Neural progenitor cell (in vitro differentiated cells): ENCODE measurements around the gene PRDX3. TPM values are rescaled to one million over a fixed set of nuclear protein-coding genes. Genes with fewer than 3 reads are reported as not detected.
"Not testable (repeated sequence)": the region's sequence is repeated elsewhere in the genome, so short reads cannot be mapped to it uniquely, and the experiment has no call there.

ENCODE experiments used
- DNase-seq: peaks from one replicate; pipeline ENCODE4 v3.0.0-alpha.2; 2016; ENCODE audit warnings: low spot score
- H2AFZ ChIP-seq: fragments of 200-600 bp; sonication (generic); replicated peaks from 2 replicates; pipeline ENCODE4 v1.6.1; 2016; ENCODE audit warnings: antibody characterized with exemption
- H3F3A ChIP-seq: fragments of 200-600 bp; sonication (generic); 2 replicates; pipeline ENCODE4 v1.6.1; 2016; ENCODE audit warnings: antibody characterized with exemption, low read depth
- H3K27ac ChIP-seq: fragments of 200-600 bp; sonication (generic); 2 replicates; pipeline ENCODE4 v1.5.1; 2016; ENCODE audit warnings: mild to moderate bottlenecking
- H3K27me3 ChIP-seq: fragments of 200-600 bp; sonication (generic); 2 replicates; pipeline ENCODE4 v1.6.1; 2016; ENCODE audit warnings: mild to moderate bottlenecking, moderate library complexity
- H3K36me3 ChIP-seq: fragments of 200-600 bp; sonication (generic); 2 replicates; pipeline ENCODE4 v1.5.1; 2016
- H3K4me1 ChIP-seq: fragments of 200-600 bp; sonication (generic); 2 replicates; pipeline ENCODE4 v1.6.1; 2016; ENCODE audit warnings: mixed run types
- H3K4me2 ChIP-seq: fragments of 200-600 bp; sonication (generic); 2 replicates; pipeline ENCODE4 v1.6.1; 2016
- H3K4me3 ChIP-seq: fragments of 200-600 bp; sonication (generic); 2 replicates; pipeline ENCODE4 v1.5.1; 2016
- H3K79me2 ChIP-seq: fragments of 200-600 bp; sonication (generic); 2 replicates; pipeline ENCODE4 v1.6.1; 2016; ENCODE audit warnings: low read depth
- H3K9ac ChIP-seq: fragments of 200-600 bp; sonication (generic); 2 replicates; pipeline ENCODE4 v1.6.1; 2016
- H3K9me3 ChIP-seq: fragments of 200-600 bp; sonication (generic); 2 replicates; pipeline ENCODE4 v1.5.1; 2016; ENCODE audit warnings: low read depth
- H4K20me1 ChIP-seq: fragments of 200-600 bp; sonication (generic); 2 replicates; pipeline ENCODE4 v1.6.1; 2016; ENCODE audit warnings: low read depth
- H3K27ac Mint-ChIP-seq: 3 replicates; pipeline ENCODE4 v1.8.0; 2021; ENCODE audit warnings: mixed read lengths
- H3K27me3 Mint-ChIP-seq: 2 replicates; pipeline ENCODE4 v1.8.0; 2022; ENCODE audit warnings: low read depth, mild to moderate bottlenecking, inconsistent platforms, moderate library complexity, mixed read lengths; ENCODE audit not compliant: insufficient read depth
- H3K36me3 Mint-ChIP-seq: 3 replicates; pipeline ENCODE4 v1.8.0; 2021; ENCODE audit warnings: mixed read lengths
- H3K4me1 Mint-ChIP-seq: 3 replicates; pipeline ENCODE4 v1.8.0; 2021; ENCODE audit warnings: mixed read lengths
- H3K4me3 Mint-ChIP-seq: 3 replicates; pipeline ENCODE4 v1.8.0; 2021; ENCODE audit warnings: mild to moderate bottlenecking, moderate library complexity, mixed read lengths
- H3K9me3 Mint-ChIP-seq: 3 replicates; pipeline ENCODE4 v1.8.0; 2020; ENCODE audit warnings: mixed read lengths
- CTCF ChIP-seq: fragments of 200-600 bp; sonication (generic); IDR thresholded peaks from 2 replicates; pipeline ENCODE4 v1.5.1; 2017; ENCODE audit warnings: antibody characterized with exemption, mild to moderate bottlenecking
- EZH2 ChIP-seq: fragments of 200-600 bp; sonication (generic); IDR thresholded peaks from 2 replicates; pipeline ENCODE4 v1.6.1; 2017; ENCODE audit warnings: antibody characterized with exemption, mild to moderate bottlenecking, moderate library complexity
- EZH2phosphoT487 ChIP-seq: fragments of 200-600 bp; sonication (generic); IDR thresholded peaks from 2 replicates; pipeline ENCODE4 v1.6.1; 2017; ENCODE audit warnings: antibody characterized with exemption
- total RNA-seq: library from RNA; depleted of rRNA; stranded (reverse); fragments of >200 nt; gene quantifications from 2 replicates; pipeline ENCODE4 v1.2.3, GENCODE V29; 2015; ENCODE audit warnings: low replicate concordance

The PRDX3 gene
- total RNA-seq, 1 donor from 2014 or later: 405 TPM

GRCh38 chr10:119183664-119184412, 5.2 kb upstream of the PRDX3 start:
- H3K36me3 Mint-ChIP-seq: peaks cover 2% of the 10 kb centered on the region
- no peak overlapping the region for H3K27ac Mint-ChIP-seq

GRCh38 chr10:119180850-119181400, 2.3 kb upstream of the PRDX3 start:
- not testable (repeated sequence) for H3K36me3 Mint-ChIP-seq, H3K9me3 ChIP-seq, H3K9ac ChIP-seq, H3K4me2 ChIP-seq, H3K27ac Mint-ChIP-seq, H3K4me3 ChIP-seq, H4K20me1 ChIP-seq, H3K36me3 ChIP-seq, H3K4me3 Mint-ChIP-seq, H2AFZ ChIP-seq, H3F3A ChIP-seq, H3K27ac ChIP-seq, H3K27me3 ChIP-seq, DNase-seq
- peaks cover 24% of the 10 kb centered on the region for H3K4me1 Mint-ChIP-seq
- Histone ChIP-seq H3K4me1 (peaks cover 12% of the 10 kb centered on the region), H3K79me2 (peaks cover 26% of the 10 kb centered on the region)
- H3K27me3 Mint-ChIP-seq: peaks cover 11% of the 10 kb centered on the region
- peaks cover 13% of the 10 kb centered on the region for H3K9me3 Mint-ChIP-seq

More at GRCh38 chr10:119183664-119184412, 5.2 kb upstream of the PRDX3 start:
- Histone ChIP-seq H3K27ac (no peak overlapping the region), H3K9ac (no peak overlapping the region), H3K4me3 (no peak overlapping the region), H2AFZ (no peak overlapping the region), H3K4me2 (no peak overlapping the region), H3K27me3 (no peaks in the 10 kb centered on the region), H3K9me3 (no peaks in the 10 kb centered on the region), H3K36me3 (no peaks in the 10 kb centered on the region), H4K20me1 (no peaks in the 10 kb centered on the region), H3F3A (peaks cover 4% of the 10 kb centered on the region), H3K4me1 (peaks cover 3% of the 10 kb centered on the region), H3K79me2 (no peaks in the 10 kb centered on the region)
- TF ChIP-seq CTCF (no peak), EZH2phosphoT487 (no peak), EZH2 (no peak)
- peaks cover 9% of the 10 kb centered on the region for H3K27me3 Mint-ChIP-seq
- no peak for DNase-seq
- H3K4me3 Mint-ChIP-seq: no peak overlapping the region
- peaks cover 13% of the 10 kb centered on the region for H3K9me3 Mint-ChIP-seq
- H3K4me1 Mint-ChIP-seq: peaks cover 7% of the 10 kb centered on the region

GRCh38 chr10:119177708-119178371, 772 bp downstream of the PRDX3 start:
- TF ChIP-seq EZH2 (no peak), CTCF (no peak), EZH2phosphoT487 (no peak)
- peak overlapping the region; percentile 90 for H3K4me3 ChIP-seq
- Mint-ChIP-seq H3K4me3 (peak overlapping the region; percentile 100), H3K36me3 (peaks cover 11% of the 10 kb centered on the region), H3K27me3 (peaks cover 6% of the 10 kb centered on the region), H3K9me3 (peaks cover 5% of the 10 kb centered on the region), H3K27ac (peak overlapping the region; percentile 97), H3K4me1 (peaks cover 28% of the 10 kb centered on the region)
- H3K9me3 ChIP-seq: no peaks in the 10 kb centered on the region
- H2AFZ ChIP-seq: peak overlapping the region; percentile 89
- no peaks in the 10 kb centered on the region for H3K36me3 ChIP-seq
- DNase-seq: no peak
- no peaks in the 10 kb centered on the region for H3K27me3 ChIP-seq
- peaks cover 54% of the 10 kb centered on the region for H3K79me2 ChIP-seq
- peaks cover 20% of the 10 kb centered on the region for H4K20me1 ChIP-seq
- peak overlapping the region; percentile 89 for H3K4me2 ChIP-seq
- peaks cover 5% of the 10 kb centered on the region for H3F3A ChIP-seq
- peaks cover 12% of the 10 kb centered on the region for H3K4me1 ChIP-seq
- H3K9ac ChIP-seq: peak overlapping the region; percentile 73
- H3K27ac ChIP-seq: no peak overlapping the region
